ENCODE measurements around the gene RNU5D-1. TPM values are rescaled to one million over a fixed set of nuclear protein-coding genes. Genes with fewer than 3 reads are reported as not detected.
A peak's percentile ranks its signal among the peaks of the same experiment; 100 is the strongest.

The RNU5D-1 gene
- total and polyA plus RNA-seq, 2 donors (not counting 1 experiment from before 2014, with no cell fraction given): not detected

DNA sequence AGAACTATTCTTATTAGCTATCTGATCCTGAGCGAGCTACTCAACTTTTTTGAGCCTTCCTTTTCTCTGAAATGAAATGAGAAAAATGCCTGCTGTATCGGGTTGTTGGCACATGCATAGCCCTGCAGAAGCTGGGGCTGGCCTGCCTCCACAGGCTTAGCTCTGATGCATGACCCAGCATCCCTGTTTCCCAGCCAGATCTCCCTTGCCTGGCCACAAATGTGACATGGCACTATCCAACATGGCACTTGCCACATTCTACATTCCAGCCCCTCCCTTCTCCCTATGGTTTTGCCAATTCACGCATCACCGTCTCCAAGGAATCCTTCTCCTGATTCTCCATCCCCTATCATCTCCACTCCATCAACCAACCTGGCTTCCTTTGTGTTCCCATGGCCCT is 13.8 kb downstream of the RNU5D-1 start:
- peaks cover 61 to 67% of the 10 kb centered on the region in 2 donors for H3K4me1 ChIP-seq (ENCODE audit: control insufficient read depth in 2 of 2, insufficient read depth in 2 of 2, low read length in 2 of 2)
- POLR2A ChIA-PET: interaction anchor here (0.7 to 0.8 kb wide), 2 partner anchors 117 to 586 kb away, joined by 4 to 6 read pairs; no protein-coding TSS in a partner anchor
- ATAC-seq (ENCODE audit: low read depth) (no peak), DNase-seq (no peak)
- H3K36me3 ChIP-seq (replicated peaks in 1 of 2; ENCODE audit: control extremely low read depth in 1 of 2, control insufficient read depth in 1 of 2, extremely low read depth in 1 of 2, insufficient read depth in 2 of 2, low read length in 1 of 2): no peaks in the 10 kb centered on the region
- CTCF ChIA-PET: interaction anchor here (0.6 to 14.7 kb wide), 7 partner anchors 8 to 366 kb away, joined by 3 to 196 read pairs (median 3); partner anchors contain the start of gene RNU5D-1
- no peak overlapping the region for H3K27ac ChIP-seq (ENCODE audit: low read length in 2 of 2)
- H2AFZ ChIP-seq (ENCODE audit: insufficient read depth, low read depth, low read length, poor library complexity, severe bottlenecking): no peak overlapping the region
- no peaks in the 10 kb centered on the region for H3K27me3 Mint-ChIP-seq
- H4K20me1 ChIP-seq (ENCODE audit: control insufficient read depth, insufficient read depth, low read length, poor library complexity, severe bottlenecking): no peaks in the 10 kb centered on the region
- no peak for TF ChIP-seq EZH2 (IDR thresholded peaks at IDR 0.05; ENCODE audit: borderline replicate concordance, insufficient read depth, low read depth, low read length, poor library complexity, severe bottlenecking)
- TF ChIP-seq, protein P1, sequence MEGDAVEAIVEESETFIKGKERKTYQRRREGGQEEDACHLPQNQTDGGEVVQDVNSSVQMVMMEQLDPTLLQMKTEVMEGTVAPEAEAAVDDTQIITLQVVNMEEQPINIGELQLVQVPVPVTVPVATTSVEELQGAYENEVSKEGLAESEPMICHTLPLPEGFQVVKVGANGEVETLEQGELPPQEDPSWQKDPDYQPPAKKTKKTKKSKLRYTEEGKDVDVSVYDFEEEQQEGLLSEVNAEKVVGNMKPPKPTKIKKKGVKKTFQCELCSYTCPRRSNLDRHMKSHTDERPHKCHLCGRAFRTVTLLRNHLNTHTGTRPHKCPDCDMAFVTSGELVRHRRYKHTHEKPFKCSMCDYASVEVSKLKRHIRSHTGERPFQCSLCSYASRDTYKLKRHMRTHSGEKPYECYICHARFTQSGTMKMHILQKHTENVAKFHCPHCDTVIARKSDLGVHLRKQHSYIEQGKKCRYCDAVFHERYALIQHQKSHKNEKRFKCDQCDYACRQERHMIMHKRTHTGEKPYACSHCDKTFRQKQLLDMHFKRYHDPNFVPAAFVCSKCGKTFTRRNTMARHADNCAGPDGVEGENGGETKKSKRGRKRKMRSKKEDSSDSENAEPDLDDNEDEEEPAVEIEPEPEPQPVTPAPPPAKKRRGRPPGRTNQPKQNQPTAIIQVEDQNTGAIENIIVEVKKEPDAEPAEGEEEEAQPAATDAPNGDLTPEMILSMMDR (IDR thresholded peaks at IDR 0.05): no peak
- no peaks in the 10 kb centered on the region for H3K79me2 ChIP-seq (ENCODE audit: control insufficient read depth, insufficient read depth, low read length)
- no peak overlapping the region for H3K4me2 ChIP-seq (replicated peaks; ENCODE audit: low read depth, low read length, poor library complexity, severe bottlenecking)
- 100% methylated on average over 4 of the region's 4 CpGs for WGBS (ENCODE audit: insufficient coverage)
- peaks cover 78% of the 10 kb centered on the region for H3K4me1 Mint-ChIP-seq
- no peaks in the 10 kb centered on the region for H3K9me3 ChIP-seq (ENCODE audit: control extremely low read depth in 1 of 3, control insufficient read depth in 2 of 3, insufficient read depth in 1 of 3, low read length in 2 of 3)
- H3K4me3 ChIP-seq (ENCODE audit: control extremely low read depth in 1 of 5, extremely low read depth in 1 of 5, insufficient read depth in 1 of 5, low read depth in 2 of 5, low read length in 4 of 5): no peak overlapping the region
- peak overlapping the region; percentile 50 for H3K27ac Mint-ChIP-seq
- H3K9ac ChIP-seq (ENCODE audit: low read length): no peak overlapping the region
- no peaks in the 10 kb centered on the region for H3K9me3 Mint-ChIP-seq (ENCODE audit: insufficient read depth)
- intact Hi-C loops (cut with micrococcal nuclease): no loop called here
- H3K4me3 Mint-ChIP-seq: no peak overlapping the region
- no peaks in the 10 kb centered on the region for H3K27me3 ChIP-seq (replicated peaks in 1 of 4; ENCODE audit: control extremely low read depth in 1 of 4, control insufficient read depth in 3 of 4, insufficient read depth in 4 of 4, low read length in 3 of 4)

DNA sequence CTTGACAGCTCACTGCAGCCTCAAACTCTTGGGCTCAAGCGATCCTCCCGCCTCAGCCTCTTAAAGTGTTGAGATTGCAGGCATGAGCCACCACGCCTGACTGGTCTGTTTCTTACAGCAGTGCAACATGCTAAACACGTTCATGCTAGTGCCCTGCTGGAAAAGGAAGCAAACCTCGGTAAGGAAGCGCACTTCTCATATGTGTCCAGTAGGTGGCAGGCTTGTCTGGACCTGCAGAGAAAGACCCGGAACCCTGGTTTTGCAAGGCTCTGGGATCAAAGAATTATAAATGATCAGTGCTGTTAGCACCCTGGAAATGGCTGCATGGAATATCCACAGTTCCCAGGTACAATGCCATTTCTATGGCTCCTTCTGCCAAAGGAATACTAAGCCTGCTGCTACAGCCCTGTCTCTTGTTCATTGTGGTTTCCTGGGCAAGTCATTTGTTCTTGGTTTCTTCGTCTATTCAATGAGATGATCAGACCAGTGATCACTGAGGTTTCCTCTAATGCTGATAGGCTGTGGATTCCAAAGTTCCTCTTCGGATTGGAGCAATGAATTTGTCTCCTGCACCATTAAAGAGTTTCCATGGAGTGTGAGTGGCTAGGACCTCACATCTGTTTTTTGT is 15.9 kb downstream of the RNU5D-1 start:
- H3K36me3 ChIP-seq (replicated peaks in 1 of 2; ENCODE audit: control extremely low read depth in 1 of 2, control insufficient read depth in 1 of 2, extremely low read depth in 1 of 2, insufficient read depth in 2 of 2, low read length in 1 of 2): no peaks in the 10 kb centered on the region
- peak overlapping the region; percentile 30 for H2AFZ ChIP-seq (ENCODE audit: insufficient read depth, low read depth, low read length, poor library complexity, severe bottlenecking)
- no peak overlapping the region for H3K9ac ChIP-seq (ENCODE audit: low read length)
- ATAC-seq (ENCODE audit: low read depth): peak; percentile 82
- peaks cover 63% of the 10 kb centered on the region for H3K4me1 Mint-ChIP-seq
- H4K20me1 ChIP-seq (ENCODE audit: control insufficient read depth, insufficient read depth, low read length, poor library complexity, severe bottlenecking): no peaks in the 10 kb centered on the region
- no peaks in the 10 kb centered on the region for H3K9me3 ChIP-seq (ENCODE audit: control extremely low read depth in 1 of 3, control insufficient read depth in 2 of 3, insufficient read depth in 1 of 3, low read length in 2 of 3)
- intact Hi-C loops (cut with micrococcal nuclease): loop anchor here (1.0 to 2.0 kb wide), 2 partner anchors 14 to 72 kb away; no protein-coding TSS in a partner anchor
- H3K4me3 Mint-ChIP-seq: peak overlapping the region; percentile 64
- H3K4me2 ChIP-seq (replicated peaks; ENCODE audit: low read depth, low read length, poor library complexity, severe bottlenecking): peak overlapping the region; percentile 57
- H3K27ac ChIP-seq (ENCODE audit: low read length in 2 of 2): peak overlapping the region in 1 of 2 donors; percentile 56
- H3K4me3 ChIP-seq (ENCODE audit: control extremely low read depth in 1 of 5, extremely low read depth in 1 of 5, insufficient read depth in 1 of 5, low read depth in 2 of 5, low read length in 4 of 5): no peak overlapping the region
- CTCF ChIA-PET: interaction anchor here (0.6 to 14.7 kb wide), 10 partner anchors 8 to 588 kb away, joined by 3 to 196 read pairs (median 4); partner anchors contain the start of genes ARMH1 and RNU5D-1
- WGBS (ENCODE audit: insufficient coverage): 2% methylated on average over 7 of the region's 9 CpGs
- H3K79me2 ChIP-seq (ENCODE audit: control insufficient read depth, insufficient read depth, low read length): no peaks in the 10 kb centered on the region
- DNase-seq: peak; percentile 87
- H3K27me3 Mint-ChIP-seq: no peaks in the 10 kb centered on the region
- no peaks in the 10 kb centered on the region for H3K27me3 ChIP-seq (replicated peaks in 1 of 4; ENCODE audit: control extremely low read depth in 1 of 4, control insufficient read depth in 3 of 4, insufficient read depth in 4 of 4, low read length in 3 of 4)
- peaks cover 50 to 53% of the 10 kb centered on the region in 2 donors for H3K4me1 ChIP-seq (ENCODE audit: control insufficient read depth in 2 of 2, insufficient read depth in 2 of 2, low read length in 2 of 2)
- H3K27ac Mint-ChIP-seq: peak overlapping the region; percentile 86
- TF ChIP-seq EZH2 (IDR thresholded peaks at IDR 0.05; ENCODE audit: borderline replicate concordance, insufficient read depth, low read depth, low read length, poor library complexity, severe bottlenecking): no peak
- TF ChIP-seq, protein P1 (IDR thresholded peaks at IDR 0.05): peak; percentile 92
- POLR2A ChIA-PET: interaction anchor here (0.6 to 4.7 kb wide), 4 partner anchors 7 to 15 kb away, joined by 3 to 34 read pairs (median 12); partner anchors contain the start of gene RNU5D-1
- no peaks in the 10 kb centered on the region for H3K9me3 Mint-ChIP-seq (ENCODE audit: insufficient read depth)
